ENCODE results near the gene AKR1A1.
A peak's percentile ranks its signal among the peaks of the same experiment; 100 is the strongest.
"Not testable (repeated sequence)": the region's sequence is repeated elsewhere in the genome, so short reads cannot be mapped to it uniquely, and the experiment has no call there.

Gene AKR1A1

DNA sequence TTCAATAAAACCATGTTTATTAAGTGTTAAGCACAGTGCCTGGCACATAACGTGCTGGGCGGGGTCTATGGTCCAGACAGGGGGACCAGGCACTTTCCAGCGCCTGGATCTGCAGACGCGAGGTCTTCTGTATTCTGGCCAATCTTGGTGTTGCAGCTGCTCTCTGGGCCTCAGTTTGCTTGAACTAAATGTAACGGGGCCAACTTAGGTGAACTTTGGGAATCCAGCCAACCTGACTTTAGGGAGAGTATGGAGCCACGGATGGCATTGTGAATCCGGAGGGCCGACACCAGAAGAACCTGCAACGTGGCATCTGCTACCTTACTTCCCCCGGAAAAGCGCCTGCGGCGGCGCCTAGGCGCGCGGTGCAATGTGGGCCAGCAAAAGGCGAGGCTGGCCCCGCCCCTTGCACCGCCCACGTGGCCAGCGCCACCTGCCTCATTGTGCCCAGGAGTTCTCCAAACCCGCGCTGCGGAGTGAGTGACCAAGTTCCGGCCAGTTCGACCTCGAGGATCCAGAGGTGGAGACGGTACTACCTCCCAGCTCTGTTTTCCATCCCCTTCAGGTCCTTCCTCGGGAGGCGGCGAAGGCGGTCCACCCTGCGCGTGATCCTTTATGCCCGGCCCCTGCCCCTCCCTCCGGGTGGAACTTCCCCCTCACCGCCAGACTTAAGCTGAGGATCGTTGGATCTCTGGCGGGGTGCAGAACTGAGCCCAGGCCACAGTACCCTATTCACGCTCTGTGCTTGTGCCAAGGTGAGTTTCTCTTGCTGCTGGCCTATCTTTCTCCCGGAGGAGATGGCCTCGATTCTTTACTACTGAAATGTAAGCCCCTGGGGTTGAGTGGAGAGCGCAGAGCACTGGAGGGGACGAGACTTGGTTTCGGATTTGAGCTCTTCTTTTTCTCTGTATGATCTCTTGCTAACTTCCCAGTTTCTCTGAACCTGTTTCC is at the start of gene AKR1A1:
AKR1A1 (plus strand) TSS at position 426 of the 951 bp plus-strand sequence. CDS start 10,969 bp downstream, outside the sequence.
- peak; percentile 67 for DNase-seq (ENCODE audit: low read depth in 2 of 2)

DNA sequence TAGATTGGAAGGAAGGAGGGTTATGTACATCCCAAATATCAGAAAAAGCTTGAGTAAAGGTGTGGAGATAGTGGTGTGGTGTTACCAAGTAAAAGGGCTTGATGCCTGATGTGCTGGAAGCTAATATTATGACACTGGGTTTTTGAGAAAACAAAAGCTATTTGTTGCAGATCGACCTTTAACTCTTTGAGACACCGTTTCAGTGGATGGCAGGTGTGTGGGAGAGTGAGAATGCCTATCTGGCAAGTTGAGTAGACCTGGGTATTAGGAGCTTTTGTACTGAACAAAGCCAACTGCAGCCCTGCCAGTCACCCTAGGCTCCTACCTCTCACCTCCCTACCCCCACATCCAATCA is 49.1 kb upstream of the AKR1A1 start:
- DNase-seq (ENCODE audit: low read depth in 2 of 2), result no peak

DNA sequence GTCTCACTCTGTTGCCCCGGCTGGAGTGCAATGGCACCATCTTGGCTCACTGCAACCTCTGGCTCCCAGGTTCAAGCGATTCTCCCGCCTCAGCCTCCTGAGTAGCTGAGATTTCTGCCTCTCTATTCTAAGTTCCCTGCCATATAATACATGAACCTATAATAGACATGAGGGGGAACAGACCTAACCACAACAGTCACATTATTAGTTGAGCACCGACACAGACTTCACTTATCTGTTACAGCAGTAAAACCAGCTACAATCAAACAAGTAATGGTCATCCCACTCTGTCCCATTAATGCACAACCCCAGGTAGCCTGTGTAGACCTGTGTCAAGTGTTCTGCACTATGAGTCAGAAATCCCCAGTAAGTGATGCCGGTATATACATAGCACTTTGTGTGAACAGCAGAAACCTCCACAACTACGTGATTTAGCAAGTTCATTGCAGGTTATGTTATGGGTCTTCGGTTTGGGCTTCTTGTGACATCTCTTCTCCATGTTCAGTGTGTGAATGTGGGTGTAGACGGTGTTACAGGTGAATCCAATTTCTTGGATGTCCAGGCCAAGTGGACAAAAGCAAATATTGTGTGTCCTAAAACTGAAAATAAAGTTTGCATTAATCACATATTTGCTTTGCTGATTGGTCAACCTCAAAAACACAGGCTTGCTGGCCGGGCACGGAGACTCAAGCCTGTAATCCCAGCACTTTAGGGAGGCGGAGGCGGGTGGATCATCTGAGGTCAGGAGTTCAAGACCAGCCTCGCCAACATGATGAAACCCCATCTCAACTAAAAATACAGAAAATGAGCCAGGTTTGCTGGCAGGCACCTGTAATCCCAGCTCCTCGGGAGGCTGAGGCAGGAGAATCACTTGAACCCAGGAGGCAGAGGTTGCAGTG is 46.9 kb upstream of the AKR1A1 start:
- no peak for DNase-seq (ENCODE audit: low read depth in 2 of 2)

DNA sequence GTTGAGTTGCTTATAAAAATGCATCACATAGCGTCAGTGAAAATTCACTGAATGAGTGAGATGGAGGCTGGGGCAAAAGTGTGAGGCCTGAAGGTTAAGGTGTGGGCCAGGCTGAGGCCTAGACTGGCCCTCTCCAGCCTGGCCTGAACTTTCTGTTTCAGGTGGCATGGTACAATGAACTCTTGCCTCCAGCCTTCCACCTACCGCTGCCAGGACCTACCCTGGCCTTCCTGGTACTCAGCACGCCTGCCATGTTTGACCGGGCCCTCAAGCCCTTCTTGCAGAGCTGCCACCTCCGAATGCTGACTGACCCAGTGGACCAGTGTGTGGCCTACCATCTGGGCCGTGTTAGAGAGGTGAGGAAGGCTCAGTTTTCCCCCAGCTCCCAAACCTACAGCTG is 43.4 kb upstream of the AKR1A1 start:
- no peak for DNase-seq (ENCODE audit: low read depth in 2 of 2)

DNA sequence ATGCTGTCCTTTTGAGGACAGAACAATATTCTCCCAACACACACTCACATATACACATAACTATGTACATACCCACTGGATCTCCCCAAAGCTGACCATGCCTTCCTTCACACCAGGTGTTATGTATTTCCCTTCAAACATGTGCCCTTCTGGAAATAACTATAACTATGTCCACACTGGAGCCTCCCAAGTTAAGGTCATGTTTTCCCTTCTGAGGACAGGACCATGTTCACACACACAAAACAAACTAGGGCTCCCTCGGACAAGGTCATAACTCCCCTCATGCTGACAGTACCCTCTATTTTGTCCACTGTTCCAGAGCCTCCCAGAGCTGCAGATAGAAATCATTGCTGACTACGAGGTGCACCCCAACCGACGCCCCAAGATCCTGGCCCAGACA is 42.7 kb upstream of the AKR1A1 start:
- no peak for DNase-seq (ENCODE audit: low read depth in 2 of 2)

DNA sequence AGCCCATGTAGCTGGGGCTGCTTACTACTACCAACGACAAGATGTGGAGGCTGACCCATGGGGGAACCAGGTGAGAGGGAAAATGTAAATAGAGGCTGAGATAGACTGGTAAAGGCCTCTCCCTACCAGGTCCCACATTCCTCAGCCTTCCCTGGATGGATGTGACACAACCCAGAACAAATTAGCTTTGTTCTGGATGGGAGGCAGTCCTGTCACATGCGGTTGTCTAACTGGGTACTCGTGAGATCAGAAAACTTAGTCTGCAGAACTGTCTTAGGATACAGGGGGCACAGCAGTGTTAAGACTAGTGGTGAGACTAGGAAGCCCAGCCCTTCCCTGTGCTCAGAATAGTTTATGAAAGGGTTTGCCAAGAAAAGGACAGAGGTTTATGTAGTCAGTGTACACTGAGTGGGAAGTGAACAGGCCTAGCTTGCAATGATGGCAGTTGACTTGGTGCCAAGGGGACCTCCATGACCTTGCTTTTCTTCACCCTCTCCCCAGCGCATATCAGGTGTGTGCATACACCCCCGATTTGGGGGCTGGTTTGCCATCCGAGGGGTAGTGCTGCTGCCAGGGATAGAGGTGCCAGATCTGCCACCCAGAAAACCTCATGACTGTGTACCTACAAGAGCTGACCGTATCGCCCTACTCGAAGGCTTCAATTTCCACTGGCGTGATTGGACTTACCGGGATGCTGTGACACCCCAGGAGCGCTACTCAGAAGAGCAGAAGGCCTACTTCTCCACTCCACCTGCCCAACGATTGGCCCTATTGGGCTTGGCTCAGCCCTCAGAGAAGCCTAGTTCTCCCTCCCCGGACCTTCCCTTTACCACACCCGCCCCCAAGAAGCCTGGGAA is 42.1 kb upstream of the AKR1A1 start:
- DNase-seq (ENCODE audit: low read depth in 2 of 2), result no peak

DNA sequence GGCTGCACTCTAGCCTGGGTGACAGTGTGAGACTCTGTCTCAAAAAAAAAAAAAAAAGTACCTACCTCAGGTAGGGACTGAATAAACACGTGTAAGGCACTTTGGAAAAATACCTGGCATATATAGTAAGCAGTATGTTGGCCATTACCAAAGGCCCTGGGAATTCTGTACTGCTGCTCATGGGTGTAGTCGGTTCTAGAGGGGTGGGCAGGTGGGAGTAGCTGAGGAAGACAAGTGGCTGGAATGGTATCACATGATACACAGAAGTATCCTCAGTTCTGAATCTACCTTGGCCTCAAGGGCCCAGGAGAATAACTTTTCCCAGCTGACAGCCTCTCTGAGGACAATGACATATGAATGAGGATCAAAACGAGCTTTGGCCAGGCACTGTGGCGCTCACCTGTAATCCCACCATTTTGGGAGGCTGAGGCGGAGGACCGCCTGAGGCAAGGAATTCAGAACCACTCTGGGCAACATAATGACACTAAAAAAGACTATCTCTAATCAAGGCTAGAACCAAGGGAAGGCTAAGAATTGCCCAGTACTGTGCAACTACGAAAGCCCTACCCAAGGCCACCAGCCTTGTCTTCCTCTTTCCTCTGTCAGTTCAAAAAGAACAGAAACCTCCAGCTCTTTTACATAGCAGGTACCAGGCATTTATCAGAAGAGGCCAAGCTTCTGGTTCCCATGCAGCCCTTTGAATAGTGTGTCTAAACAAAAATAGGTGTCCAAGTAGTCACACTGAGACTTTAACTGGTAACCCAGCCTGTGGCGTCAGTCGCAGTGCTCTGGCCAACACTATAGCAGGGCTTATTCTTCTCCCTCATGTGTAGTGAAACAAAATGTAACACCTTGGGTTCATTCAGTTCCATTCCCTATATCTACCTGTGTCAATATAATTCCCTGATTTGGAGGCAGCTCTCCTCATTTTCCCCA is 40.3 kb upstream of the AKR1A1 start:
- no peak for DNase-seq (ENCODE audit: low read depth in 2 of 2)

DNA sequence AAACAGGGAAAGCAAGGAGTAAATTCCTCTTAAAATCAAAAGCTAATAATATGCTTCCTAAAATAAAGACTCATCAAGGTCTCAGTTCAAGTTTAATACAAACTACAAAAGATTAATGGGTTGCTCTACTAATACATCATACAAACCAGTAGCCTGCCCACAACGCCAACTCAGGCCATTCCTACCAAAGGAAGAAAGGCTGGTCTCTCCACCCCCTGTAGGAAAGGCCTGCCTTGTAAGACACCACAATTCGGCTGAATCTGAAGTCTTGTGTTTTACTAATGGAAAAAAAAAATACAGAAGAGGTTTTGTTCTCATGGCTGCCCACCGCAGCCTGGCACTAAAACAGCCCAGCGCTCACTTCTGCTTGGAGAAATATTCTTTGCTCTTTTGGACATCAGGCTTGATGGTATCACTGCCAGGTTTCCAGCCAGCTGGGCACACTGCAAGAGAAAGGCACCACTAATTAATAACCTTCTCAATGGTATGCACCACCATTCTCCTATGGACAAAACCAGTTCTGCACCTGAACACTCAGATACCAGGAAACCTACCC is 39.6 kb upstream of the AKR1A1 start:
- no peak for DNase-seq (ENCODE audit: low read depth in 2 of 2)

DNA sequence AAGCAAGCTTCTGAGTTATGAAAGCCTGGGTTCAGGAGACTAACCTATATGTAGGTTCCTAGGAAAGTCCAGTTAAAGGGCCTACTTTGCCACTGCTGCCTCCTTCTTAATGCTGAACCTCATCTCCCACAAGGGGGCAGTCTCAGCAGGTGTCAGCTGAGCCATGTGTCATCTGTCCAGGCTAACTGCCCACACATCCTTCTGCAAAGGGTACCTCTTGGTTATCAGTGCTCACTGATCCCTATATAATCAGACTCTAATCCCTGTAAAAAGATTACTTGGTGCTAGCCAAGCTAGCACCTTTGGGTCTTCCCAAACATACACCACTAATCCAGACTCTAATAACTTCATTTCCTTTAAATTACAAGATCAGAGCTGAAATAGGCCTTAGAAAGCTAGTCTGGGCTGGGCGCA is 38.0 kb upstream of the AKR1A1 start:
- peak in 1 of 2 donors; percentile 28 for DNase-seq (ENCODE audit: low read depth in 2 of 2)

DNA sequence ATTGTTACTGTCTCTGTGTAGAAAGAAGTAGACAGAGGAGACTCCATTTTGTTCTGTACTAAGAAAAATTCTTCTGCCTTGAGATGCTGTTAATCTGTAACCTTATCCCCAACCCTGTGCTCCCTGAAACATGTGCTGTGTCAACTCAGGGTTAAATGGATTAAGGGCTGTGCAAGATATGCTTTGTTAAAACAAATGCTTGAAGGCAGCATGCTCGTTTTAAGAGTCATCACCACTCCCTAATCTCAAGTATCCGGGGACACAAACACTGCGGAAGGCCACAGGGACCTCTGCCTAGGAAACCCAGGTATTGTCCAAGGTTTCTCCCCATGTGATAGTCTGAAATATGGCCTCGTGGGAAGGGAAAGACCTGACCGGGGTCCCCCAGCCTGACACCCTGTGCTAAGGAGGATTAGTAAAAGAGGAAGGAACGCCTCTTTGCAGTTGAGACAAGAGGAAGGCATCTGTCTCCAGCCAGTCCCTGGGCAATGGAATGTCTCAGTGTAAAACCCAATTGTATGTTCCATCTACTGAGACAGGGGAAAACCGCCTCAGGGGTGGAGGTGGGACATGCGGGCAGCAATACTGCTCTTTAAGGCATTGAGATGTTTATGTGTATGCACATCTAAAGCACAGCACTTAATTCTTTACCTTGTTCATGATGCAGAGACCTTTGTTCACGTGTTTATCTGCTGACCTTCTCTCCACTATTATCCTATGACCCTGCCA is 36.9 kb upstream of the AKR1A1 start:
- DNase-seq (ENCODE audit: low read depth in 2 of 2), result not testable (repeated sequence)

DNA sequence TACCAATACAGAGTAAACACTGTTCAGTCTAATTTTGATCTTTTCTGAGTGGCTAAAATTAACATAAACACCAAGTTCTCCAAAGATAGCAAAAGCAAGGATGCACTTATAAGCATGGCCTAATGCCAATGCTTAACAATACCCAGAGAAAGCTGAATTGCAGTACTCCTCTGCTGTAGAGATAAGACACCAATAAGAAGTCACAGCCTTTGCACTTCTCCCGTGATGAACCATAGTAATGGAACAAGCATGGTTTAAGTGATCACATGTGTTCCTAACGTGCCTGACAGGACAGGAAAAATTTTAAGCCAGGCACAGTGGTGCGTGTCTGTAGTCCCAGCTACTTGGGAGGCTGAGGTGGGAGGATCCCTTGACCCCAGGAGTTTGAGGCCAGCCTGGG is 34.6 kb upstream of the AKR1A1 start:
- DNase-seq (ENCODE audit: low read depth in 2 of 2), result no peak

DNA sequence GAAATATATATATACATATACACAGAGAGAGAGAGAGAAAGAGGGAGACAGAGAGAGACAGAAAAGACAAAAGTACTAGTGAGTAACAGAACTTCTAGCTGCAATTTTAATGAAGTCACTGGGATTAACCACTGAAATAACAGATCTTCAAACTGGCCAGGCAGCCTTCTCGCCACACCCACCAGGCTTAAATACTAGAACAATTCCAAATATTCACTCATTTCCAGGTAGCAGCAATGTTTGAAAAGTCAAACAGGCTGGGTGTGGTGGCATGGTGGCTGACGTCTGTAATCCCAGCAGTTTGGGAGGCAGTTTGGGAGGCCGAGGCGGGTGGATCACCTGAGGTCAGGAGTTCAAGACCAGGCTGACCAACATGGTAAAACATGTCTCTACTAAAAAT is 34.2 kb upstream of the AKR1A1 start:
- no peak for DNase-seq (ENCODE audit: low read depth in 2 of 2)

DNA sequence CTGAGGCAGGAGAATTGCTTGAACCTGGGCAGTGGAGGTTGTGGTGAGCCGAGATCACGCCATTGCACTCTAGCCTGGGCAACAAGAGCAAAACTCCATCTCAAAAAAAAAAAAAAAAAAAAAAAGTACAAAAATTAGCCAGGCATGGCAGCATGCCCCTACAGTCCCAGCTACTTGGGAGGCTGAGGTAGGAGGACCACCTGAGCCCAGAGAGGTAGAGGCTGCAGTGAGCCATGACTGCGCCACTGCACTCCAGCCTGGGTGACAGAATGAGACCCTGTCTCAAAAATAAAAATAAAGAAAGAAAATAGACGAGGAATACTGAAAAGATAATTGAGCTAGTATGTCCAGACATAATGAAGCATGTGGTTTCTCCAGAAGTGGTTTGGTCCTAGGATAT is 32.3 kb upstream of the AKR1A1 start:
- not testable (repeated sequence) for DNase-seq (ENCODE audit: low read depth in 2 of 2)

DNA sequence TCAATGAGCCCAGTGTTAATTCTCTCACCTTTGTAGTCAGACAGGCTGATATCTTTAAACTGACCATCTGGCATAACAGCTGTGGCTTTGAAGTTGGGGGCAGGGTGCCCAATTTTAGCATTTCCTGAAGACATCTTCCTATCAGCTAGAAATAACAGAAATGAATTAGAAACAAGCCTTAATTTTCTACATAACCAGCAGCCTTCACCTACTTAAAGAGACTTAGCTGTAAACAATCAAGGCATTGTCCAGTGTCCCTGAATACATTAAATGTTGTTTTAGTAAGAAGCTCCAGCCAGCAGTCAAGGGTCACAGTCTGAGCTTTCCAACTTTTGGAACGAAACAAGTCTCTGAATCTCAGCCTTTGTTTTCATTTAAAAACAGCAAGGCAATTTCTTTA is 31.7 kb upstream of the AKR1A1 start:
- DNase-seq (ENCODE audit: low read depth in 2 of 2), result no peak

DNA sequence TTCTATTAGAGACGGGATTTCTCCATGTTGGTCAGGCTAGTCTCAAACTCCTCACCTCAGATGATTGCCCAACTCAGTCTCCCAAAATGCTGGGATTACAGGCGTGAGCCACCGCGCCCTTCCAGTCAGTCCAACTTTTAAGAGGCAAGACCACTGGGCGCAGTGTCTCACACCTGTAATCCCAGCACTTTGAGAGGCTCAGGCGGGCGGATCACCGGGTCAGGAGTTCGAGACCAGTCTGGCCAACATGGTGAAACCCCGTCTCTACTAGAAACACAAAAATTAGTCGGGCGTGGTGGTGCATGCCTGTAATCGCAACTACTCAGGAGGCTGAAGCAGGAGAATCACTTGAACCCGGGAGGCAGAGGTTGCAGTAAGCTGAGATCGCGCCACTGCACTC is 30.9 kb upstream of the AKR1A1 start:
- DNase-seq (ENCODE audit: low read depth in 2 of 2), result not testable (repeated sequence)

DNA sequence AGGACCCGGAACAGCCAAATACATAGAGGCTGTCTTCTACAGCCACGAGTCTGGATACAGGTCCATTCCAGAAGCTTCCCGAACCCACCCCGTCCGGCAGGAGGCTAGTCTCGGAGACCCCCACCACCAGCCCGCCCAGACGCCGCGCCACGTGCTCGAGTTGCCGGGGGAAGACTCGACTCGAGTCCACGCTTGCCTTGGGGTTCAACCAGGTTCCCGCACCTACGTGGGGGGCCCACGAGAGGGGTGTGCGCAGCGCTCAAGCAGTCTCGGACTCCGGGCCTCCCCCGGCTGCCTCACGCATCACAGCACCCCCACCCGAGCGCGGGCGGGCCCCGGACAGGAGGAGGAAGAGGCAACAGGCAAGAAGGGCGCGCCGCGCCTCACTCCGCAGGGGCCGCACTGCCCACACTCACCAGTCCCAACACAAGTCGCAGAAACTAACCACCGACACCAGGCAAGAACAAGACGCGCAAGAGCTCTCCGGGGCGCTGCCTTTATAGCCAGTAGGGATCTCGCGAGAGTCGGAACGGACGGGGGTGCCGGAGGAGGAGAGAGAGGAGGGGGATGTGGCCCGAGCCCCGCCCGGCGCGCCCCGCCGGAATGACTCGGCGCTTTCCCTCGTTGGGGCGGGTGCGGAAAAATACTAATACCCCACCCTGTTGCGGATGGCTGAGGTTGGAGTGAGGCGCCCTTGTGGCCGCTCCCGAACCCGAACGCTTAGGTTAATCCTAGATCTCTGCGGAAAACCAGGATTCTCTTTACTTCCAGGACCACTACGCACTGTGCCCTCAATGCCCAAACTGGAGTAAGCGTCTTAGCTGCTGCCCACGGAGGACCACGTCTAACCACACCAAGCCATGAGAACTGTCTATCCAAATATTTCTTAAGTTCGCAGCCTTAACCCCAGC is 29.0 kb upstream of the AKR1A1 start, which contains the start of gene PRDX1:
PRDX1 (minus strand) TSS at position 472 of the 911 bp plus-strand sequence. CDS start 2,841 bp downstream, outside the sequence.
- peak; percentile 90 to 91 for DNase-seq (ENCODE audit: low read depth in 2 of 2)

DNA sequence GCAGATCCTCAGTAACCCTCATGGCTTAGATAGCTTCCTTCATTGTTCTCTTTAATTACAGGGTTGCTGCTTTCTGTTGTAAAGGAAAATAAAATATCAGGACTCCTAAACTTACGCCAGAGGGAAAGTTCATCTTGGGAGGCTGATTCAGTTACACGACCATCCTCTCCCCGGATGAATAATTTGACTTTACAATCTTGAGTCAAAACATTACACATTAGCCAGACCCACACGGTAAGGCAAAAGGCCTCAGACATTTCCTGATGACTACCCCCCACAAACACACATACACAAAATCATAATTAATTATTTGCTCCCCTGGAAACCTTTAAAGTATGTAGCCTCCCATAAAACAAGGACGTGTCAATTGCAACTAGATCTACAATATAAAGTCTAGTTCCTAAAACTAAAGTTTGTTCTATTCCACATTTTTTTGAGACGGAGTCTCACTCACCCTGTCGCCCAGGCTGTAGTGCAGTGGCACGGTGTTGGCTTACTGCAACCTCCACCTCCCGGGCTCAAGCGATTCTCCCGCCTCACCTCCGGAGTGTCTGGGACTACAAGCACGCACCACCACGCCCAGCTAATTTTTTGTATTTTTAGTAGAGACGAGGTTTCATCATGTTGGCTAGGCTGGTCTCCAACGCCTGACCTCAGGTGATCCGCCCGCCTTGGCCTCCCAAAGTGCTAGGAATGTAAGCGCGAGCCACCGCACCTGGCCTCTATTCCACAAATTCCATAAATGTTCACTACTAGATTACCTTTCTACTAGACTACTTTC is 28.1 kb upstream of the AKR1A1 start:
- DNase-seq (ENCODE audit: low read depth in 2 of 2), result no peak

Measured in stimulated activated CD8-positive, alpha-beta memory T cell treated with anti-CD3 and anti-CD28 coated beads, Interleukin-2, amount 100 ng/mL, for 1 hour (primary cell).